K562 (cell line): Measurements from ENCODE around the gene FUCA2. TPM values are rescaled to one million over a fixed set of nuclear protein-coding genes. Genes with fewer than 3 reads are reported as not detected.

Source experiments
- CUX1 ChIP-seq: fragments of 200-800 bp; sonication (Bioruptor generic); IDR thresholded peaks from 2 replicates; pipeline ENCODE4 v1.6.1; 2016; ENCODE audit warnings: missing genetic modification characterization, missing compliant biosample characterization
- FOXJ3 ChIP-seq: sonication (generic); formaldehyde crosslinking; IDR thresholded peaks from 2 replicates; pipeline ENCODE4 v1.4.0; 2020; ENCODE audit warnings: mild to moderate bottlenecking, missing genetic modification reagents
- HMG20A ChIP-seq: fragments of 450-650 bp; formaldehyde crosslinking; conservative IDR thresholded peaks from 2 replicates; pipeline ENCODE4 v1.4.0; 2020; ENCODE audit warnings: mild to moderate bottlenecking, mixed read lengths
- MYBL2 ChIP-seq, 2 experiments: fragments of 450-650 bp in 1 of 2; sonication (generic) in 1 of 2; formaldehyde crosslinking in 1 of 2; IDR thresholded peaks; 2 replicates each; pipeline versions ENCODE4 v1.6.1 to v1.8.1; 2017 to 2022; ENCODE audit warnings: borderline replicate concordance in 1 of 2, inconsistent platforms in 1 of 2, low read depth in 1 of 2, mild to moderate bottlenecking in 1 of 2, missing genetic modification reagents in 1 of 2, moderate library complexity in 1 of 2
- STAT5B ChIP-seq: fragments of 250-450 bp; sonication (Bioruptor Pico); IDR thresholded peaks from 2 replicates; pipeline ENCODE4 v1.8.0; 2021; ENCODE audit warnings: mild to moderate bottlenecking, inconsistent platforms
- TCF15 ChIP-seq: fragments of 250-450 bp; sonication (Bioruptor Pico); IDR thresholded peaks from 2 replicates; pipeline ENCODE4 v1.8.0; 2022; ENCODE audit warnings: moderate library complexity, mild to moderate bottlenecking, inconsistent platforms
- TGIF2 ChIP-seq: sonication (generic); formaldehyde crosslinking; IDR thresholded peaks from 2 replicates; pipeline ENCODE4 v1.8.1; 2022; ENCODE audit warnings: mild to moderate bottlenecking, missing genetic modification reagents, moderate library complexity
- ZNF785 ChIP-seq: fragments of 250-450 bp; sonication (Bioruptor Pico); IDR thresholded peaks from 2 replicates; pipeline ENCODE4 v1.4.0; 2020; ENCODE audit warnings: mild to moderate bottlenecking
- polyA plus RNA-seq, 8 experiments: library from polyadenylated mRNA; depleted of rRNA in 4 of 8; stranded (reverse) in 5 of 8; unstranded in 3 of 8; fragments of >200 nt; fragmentation: Nextera tagmentation in 2 of 8; fragmentation: Illumina TruSeq in 1 of 8; extraction: Ambion mirVana in 2 of 8; extraction: Trizol in 1 of 8; gene quantifications; 2 replicates each; pipeline versions ENCODE4 v1.2.1 to v1.2.3, GENCODE V29; 2011 to 2014; ENCODE audit warnings: inconsistent platforms in 1 of 8, missing spikeins in 1 of 8
- total RNA-seq, 7 experiments: library from RNA; depleted of rRNA in 6 of 7; stranded (reverse); fragments of >200 nt in 6 of 7; fragmentation: Illumina TruSeq in 2 of 7; extraction: Trizol in 2 of 7; gene quantifications; 2 replicates each; pipeline versions ENCODE4 v1.2.1 to v1.2.3, GENCODE V29; 2011 to 2021; ENCODE audit warnings: low replicate concordance in 1 of 7
- TF ChIP-seq, protein P1 (sequence below): fragments of 200-600 bp; sonication (generic); IDR thresholded peaks from one replicate; pipeline ENCODE4 v1.6.1; 2012; ENCODE audit warnings: mild to moderate bottlenecking, low read depth, low read length, inconsistent platforms

The FUCA2 gene
- total and polyA plus RNA-seq, 9 of the 15 experiments (the other 6 are each of a cell fraction or from before 2014, with no cell fraction given) = 20.6 to 112 (median 79.3) TPM

- no peak for TF ChIP-seq ZNF785 (CRISPR knock-in tag)
- TF ChIP-seq, protein P1, sequence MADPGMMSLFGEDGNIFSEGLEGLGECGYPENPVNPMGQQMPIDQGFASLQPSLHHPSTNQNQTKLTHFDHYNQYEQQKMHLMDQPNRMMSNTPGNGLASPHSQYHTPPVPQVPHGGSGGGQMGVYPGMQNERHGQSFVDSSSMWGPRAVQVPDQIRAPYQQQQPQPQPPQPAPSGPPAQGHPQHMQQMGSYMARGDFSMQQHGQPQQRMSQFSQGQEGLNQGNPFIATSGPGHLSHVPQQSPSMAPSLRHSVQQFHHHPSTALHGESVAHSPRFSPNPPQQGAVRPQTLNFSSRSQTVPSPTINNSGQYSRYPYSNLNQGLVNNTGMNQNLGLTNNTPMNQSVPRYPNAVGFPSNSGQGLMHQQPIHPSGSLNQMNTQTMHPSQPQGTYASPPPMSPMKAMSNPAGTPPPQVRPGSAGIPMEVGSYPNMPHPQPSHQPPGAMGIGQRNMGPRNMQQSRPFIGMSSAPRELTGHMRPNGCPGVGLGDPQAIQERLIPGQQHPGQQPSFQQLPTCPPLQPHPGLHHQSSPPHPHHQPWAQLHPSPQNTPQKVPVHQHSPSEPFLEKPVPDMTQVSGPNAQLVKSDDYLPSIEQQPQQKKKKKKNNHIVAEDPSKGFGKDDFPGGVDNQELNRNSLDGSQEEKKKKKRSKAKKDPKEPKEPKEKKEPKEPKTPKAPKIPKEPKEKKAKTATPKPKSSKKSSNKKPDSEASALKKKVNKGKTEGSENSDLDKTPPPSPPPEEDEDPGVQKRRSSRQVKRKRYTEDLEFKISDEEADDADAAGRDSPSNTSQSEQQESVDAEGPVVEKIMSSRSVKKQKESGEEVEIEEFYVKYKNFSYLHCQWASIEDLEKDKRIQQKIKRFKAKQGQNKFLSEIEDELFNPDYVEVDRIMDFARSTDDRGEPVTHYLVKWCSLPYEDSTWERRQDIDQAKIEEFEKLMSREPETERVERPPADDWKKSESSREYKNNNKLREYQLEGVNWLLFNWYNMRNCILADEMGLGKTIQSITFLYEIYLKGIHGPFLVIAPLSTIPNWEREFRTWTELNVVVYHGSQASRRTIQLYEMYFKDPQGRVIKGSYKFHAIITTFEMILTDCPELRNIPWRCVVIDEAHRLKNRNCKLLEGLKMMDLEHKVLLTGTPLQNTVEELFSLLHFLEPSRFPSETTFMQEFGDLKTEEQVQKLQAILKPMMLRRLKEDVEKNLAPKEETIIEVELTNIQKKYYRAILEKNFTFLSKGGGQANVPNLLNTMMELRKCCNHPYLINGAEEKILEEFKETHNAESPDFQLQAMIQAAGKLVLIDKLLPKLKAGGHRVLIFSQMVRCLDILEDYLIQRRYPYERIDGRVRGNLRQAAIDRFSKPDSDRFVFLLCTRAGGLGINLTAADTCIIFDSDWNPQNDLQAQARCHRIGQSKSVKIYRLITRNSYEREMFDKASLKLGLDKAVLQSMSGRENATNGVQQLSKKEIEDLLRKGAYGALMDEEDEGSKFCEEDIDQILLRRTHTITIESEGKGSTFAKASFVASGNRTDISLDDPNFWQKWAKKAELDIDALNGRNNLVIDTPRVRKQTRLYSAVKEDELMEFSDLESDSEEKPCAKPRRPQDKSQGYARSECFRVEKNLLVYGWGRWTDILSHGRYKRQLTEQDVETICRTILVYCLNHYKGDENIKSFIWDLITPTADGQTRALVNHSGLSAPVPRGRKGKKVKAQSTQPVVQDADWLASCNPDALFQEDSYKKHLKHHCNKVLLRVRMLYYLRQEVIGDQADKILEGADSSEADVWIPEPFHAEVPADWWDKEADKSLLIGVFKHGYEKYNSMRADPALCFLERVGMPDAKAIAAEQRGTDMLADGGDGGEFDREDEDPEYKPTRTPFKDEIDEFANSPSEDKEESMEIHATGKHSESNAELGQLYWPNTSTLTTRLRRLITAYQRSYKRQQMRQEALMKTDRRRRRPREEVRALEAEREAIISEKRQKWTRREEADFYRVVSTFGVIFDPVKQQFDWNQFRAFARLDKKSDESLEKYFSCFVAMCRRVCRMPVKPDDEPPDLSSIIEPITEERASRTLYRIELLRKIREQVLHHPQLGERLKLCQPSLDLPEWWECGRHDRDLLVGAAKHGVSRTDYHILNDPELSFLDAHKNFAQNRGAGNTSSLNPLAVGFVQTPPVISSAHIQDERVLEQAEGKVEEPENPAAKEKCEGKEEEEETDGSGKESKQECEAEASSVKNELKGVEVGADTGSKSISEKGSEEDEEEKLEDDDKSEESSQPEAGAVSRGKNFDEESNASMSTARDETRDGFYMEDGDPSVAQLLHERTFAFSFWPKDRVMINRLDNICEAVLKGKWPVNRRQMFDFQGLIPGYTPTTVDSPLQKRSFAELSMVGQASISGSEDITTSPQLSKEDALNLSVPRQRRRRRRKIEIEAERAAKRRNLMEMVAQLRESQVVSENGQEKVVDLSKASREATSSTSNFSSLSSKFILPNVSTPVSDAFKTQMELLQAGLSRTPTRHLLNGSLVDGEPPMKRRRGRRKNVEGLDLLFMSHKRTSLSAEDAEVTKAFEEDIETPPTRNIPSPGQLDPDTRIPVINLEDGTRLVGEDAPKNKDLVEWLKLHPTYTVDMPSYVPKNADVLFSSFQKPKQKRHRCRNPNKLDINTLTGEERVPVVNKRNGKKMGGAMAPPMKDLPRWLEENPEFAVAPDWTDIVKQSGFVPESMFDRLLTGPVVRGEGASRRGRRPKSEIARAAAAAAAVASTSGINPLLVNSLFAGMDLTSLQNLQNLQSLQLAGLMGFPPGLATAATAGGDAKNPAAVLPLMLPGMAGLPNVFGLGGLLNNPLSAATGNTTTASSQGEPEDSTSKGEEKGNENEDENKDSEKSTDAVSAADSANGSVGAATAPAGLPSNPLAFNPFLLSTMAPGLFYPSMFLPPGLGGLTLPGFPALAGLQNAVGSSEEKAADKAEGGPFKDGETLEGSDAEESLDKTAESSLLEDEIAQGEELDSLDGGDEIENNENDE = no peak
- no peak for TF ChIP-seq FOXJ3 (CRISPR knock-in tag)
- TF ChIP-seq TGIF2 (CRISPR knock-in tag) = no peak
- TF ChIP-seq MYBL2 (IDR thresholded peaks at IDR 0.05; ENCODE audit: low read depth) = no peak
- TF ChIP-seq MYBL2 (CRISPR knock-in tag; IDR thresholded peaks at IDR 0.05; ENCODE audit: borderline replicate concordance) = no peak
- TF ChIP-seq STAT5B (CRISPR knock-in tag) = no peak
- no peak for TF ChIP-seq TCF15 (CRISPR knock-in tag)
- TF ChIP-seq HMG20A (CRISPR knock-in tag) = no peak
- no peak for TF ChIP-seq CUX1 (CRISPR knock-in tag)
Observed at GRCh38 chr6:143510991-143511891, at the start of gene FUCA2 (continued).
